Measurements from ENCODE around the gene CSF3.

CSF3 gene, protein sequence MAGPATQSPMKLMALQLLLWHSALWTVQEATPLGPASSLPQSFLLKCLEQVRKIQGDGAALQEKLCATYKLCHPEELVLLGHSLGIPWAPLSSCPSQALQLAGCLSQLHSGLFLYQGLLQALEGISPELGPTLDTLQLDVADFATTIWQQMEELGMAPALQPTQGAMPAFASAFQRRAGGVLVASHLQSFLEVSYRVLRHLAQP

DNA sequence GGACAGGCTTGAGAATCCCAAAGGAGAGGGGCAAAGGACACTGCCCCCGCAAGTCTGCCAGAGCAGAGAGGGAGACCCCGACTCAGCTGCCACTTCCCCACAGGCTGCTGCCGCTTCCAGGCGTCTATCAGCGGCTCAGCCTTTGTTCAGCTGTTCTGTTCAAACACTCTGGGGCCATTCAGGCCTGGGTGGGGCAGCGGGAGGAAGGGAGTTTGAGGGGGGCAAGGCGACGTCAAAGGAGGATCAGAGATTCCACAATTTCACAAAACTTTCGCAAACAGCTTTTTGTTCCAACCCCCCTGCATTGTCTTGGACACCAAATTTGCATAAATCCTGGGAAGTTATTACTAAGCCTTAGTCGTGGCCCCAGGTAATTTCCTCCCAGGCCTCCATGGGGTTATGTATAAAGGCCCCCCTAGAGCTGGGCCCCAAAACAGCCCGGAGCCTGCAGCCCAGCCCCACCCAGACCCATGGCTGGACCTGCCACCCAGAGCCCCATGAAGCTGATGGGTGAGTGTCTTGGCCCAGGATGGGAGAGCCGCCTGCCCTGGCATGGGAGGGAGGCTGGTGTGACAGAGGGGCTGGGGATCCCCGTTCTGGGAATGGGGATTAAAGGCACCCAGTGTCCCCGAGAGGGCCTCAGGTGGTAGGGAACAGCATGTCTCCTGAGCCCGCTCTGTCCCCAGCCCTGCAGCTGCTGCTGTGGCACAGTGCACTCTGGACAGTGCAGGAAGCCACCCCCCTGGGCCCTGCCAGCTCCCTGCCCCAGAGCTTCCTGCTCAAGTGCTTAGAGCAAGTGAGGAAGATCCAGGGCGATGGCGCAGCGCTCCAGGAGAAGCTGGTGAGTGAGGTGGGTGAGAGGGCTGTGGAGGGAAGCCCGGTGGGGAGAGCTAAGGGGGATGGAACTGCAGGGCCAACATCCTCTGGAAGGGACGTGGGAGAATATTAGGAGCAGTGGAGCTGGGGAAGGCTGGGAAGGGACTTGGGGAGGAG lies at the start of gene CSF3:
Gene CSF3 (plus strand): TSS at position 436 of the 993 bp plus-strand sequence. CDS start 35 bp downstream, at position 471.
- Histone ChIP-seq H3K9me3 (ENCODE audit: control insufficient read depth, insufficient read depth, low read length) (no peaks in the 10 kb centered on the region), H3K27ac (ENCODE audit: low read depth, low read length) (no peak within 1 kb of the TSS), H3K27me3 (ENCODE audit: control insufficient read depth, insufficient read depth, low read length) (no peaks in the 10 kb centered on the region), H3K4me3 (ENCODE audit: low read depth, low read length) (no peak within 1 kb of the TSS), H3K4me1 (ENCODE audit: control insufficient read depth, insufficient read depth, low read length) (peaks cover 15% of the 10 kb centered on the region), H3K9ac (ENCODE audit: low read depth, low read length) (no peak within 1 kb of the TSS), H3K36me3 (ENCODE audit: control insufficient read depth, insufficient read depth, low read length) (peaks cover 11% of the 10 kb centered on the region)

DNA sequence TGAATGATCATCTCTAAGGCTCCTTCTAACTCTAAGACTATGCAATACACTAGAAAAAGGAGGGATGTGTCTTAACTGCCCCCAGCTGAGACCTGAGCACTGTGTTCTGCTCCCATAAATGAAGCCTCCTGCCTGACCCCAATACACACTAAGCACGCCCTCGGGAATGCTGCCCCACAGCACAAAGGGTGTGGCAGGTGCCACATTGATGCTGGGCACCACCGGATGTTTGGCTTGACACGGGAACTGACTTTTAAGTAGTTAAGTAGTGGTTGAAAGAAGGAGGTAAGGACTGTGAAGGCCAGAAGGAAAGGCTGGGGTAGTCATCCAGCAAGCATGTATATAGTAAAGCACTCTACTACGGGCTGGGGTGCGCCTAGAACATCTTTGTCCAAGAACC lies 48.5 kb upstream of the CSF3 start:
- H3K27me3 ChIP-seq (ENCODE audit: control insufficient read depth, insufficient read depth, low read length), result no peaks in the 10 kb centered on the region; the same call in 1 of the 2 replicates

DNA sequence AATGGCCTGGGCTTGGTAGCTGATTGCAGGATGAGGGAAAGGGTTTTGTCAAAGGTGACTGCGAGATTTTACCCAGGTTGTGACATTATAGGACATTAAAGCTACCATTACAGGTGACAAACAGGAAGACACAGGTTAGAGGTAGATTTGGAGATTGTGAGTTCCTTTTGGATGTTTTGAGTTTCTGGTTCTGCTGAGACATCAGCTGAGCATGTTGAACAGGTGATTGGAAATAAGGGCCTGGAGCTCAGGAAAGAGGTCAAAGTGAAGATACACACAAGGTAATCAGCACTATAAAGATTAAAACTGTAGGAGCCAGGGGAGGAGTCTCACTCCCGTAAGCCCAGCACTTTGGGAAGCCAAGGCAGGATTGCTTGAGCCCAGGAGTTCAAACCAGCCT lies 46.5 kb upstream of the CSF3 start:
- no peaks in the 10 kb centered on the region; the same call in 1 of the 2 replicates for H3K27me3 ChIP-seq (ENCODE audit: control insufficient read depth, insufficient read depth, low read length)
- H3K36me3 ChIP-seq (ENCODE audit: control insufficient read depth, insufficient read depth, low read length), result no peaks in the 10 kb centered on the region
- no peaks in the 10 kb centered on the region for H3K9me3 ChIP-seq (ENCODE audit: control insufficient read depth, insufficient read depth, low read length)
- H3K4me1 ChIP-seq (ENCODE audit: control insufficient read depth, insufficient read depth, low read length), result no peaks in the 10 kb centered on the region
- no peak overlapping the region for H3K27ac ChIP-seq (ENCODE audit: low read depth, low read length)
- no peak overlapping the region for H3K9ac ChIP-seq (ENCODE audit: low read depth, low read length)
- H3K4me3 ChIP-seq (ENCODE audit: low read depth, low read length), result no peak overlapping the region

More for the DNA sequence above, 48.5 kb upstream of the CSF3 start:
- H3K9me3 ChIP-seq (ENCODE audit: control insufficient read depth, insufficient read depth, low read length), result no peaks in the 10 kb centered on the region
- H3K27ac ChIP-seq (ENCODE audit: low read depth, low read length), result no peak overlapping the region
- no peaks in the 10 kb centered on the region for H3K4me1 ChIP-seq (ENCODE audit: control insufficient read depth, insufficient read depth, low read length)
- H3K9ac ChIP-seq (ENCODE audit: low read depth, low read length), result no peak overlapping the region
- no peaks in the 10 kb centered on the region for H3K36me3 ChIP-seq (ENCODE audit: control insufficient read depth, insufficient read depth, low read length)
- no peak overlapping the region for H3K4me3 ChIP-seq (ENCODE audit: low read depth, low read length)

DNA sequence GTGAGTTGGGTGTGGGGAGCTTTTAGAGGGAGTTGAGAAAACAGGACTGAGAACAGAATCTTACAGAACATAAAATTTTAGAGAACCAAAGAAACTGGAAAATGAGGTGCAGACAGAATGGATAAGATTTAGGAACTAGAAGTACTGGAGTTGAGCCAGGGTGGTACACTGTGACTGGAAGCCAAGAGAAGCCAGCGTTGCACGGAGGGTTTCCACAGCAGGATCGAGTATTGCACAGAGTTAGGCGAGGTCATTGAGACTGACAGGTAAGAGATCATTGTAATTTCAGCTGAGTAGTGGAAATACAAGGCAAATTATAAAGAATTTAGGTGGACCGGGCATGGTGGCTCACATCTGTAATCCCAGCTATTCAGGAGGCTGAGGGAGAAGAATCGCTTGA lies 45.9 kb upstream of the CSF3 start:
- Histone ChIP-seq H3K9ac (ENCODE audit: low read depth, low read length) (no peak overlapping the region), H3K4me3 (ENCODE audit: low read depth, low read length) (no peak overlapping the region), H3K27me3 (ENCODE audit: control insufficient read depth, insufficient read depth, low read length) (no peaks in the 10 kb centered on the region; the same call in 1 of the 2 replicates), H3K36me3 (ENCODE audit: control insufficient read depth, insufficient read depth, low read length) (no peaks in the 10 kb centered on the region), H3K27ac (ENCODE audit: low read depth, low read length) (no peak overlapping the region), H3K4me1 (ENCODE audit: control insufficient read depth, insufficient read depth, low read length) (no peaks in the 10 kb centered on the region), H3K9me3 (ENCODE audit: control insufficient read depth, insufficient read depth, low read length) (no peaks in the 10 kb centered on the region)

DNA sequence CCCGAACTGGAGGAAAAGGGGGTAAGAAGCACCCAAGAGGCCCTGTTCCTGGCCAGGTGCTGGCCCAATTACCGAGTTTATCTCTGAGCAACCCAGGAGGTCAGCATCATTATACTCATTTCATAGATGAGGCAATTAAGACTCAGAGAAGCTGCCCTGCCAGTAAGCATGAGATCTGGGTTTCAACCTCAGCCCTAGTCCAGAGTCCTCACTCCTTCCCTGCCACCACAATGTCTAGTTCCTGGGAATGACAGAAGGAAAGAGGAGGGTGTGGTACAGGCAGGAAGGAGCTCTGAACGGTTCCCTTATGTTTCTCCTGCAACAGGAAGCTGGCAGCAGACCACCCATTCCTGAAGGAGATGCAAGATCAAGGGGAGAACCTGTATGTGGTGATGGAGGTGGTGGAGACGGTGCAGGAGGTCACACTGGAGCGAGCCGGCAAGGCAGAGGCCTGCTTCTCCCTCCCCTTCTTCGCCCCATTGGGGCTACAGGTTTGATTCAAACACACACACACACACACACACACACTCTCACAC lies 45.0 kb upstream of the CSF3 start:
- Histone ChIP-seq H3K9ac (ENCODE audit: low read depth, low read length) (no peak overlapping the region), H3K4me1 (ENCODE audit: control insufficient read depth, insufficient read depth, low read length) (no peaks in the 10 kb centered on the region), H3K9me3 (ENCODE audit: control insufficient read depth, insufficient read depth, low read length) (no peaks in the 10 kb centered on the region), H3K4me3 (ENCODE audit: low read depth, low read length) (no peak overlapping the region), H3K36me3 (ENCODE audit: control insufficient read depth, insufficient read depth, low read length) (no peaks in the 10 kb centered on the region), H3K27ac (ENCODE audit: low read depth, low read length) (no peak overlapping the region), H3K27me3 (ENCODE audit: control insufficient read depth, insufficient read depth, low read length) (no peaks in the 10 kb centered on the region; the same call in 1 of the 2 replicates)

DNA sequence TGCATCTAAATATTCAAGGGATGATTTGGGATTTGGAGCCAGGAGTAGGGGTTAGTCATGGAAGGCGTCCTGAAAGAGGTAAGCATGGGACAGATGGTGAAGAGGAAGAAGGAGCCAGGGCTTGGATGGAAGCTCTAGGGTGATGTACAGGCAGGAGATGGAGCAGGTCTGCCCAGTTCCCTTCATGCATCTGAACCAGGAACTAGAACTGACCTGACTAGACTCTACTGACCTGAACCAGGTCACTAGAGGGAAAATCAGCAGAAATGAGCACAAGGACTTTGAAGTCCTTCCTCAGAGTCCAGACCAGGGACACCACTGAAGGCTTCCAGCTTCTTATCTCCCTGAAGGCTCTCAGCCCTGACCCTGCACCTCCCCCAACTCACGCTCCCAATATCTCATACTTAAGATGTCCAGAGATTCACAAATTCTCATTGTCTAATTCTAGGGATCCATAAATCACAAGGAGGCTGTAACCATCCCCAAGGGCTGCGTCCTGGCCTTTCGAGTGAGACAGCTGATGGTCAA lies 44.1 kb upstream of the CSF3 start:
- Histone ChIP-seq H3K9me3 (ENCODE audit: control insufficient read depth, insufficient read depth, low read length) (no peaks in the 10 kb centered on the region), H3K4me1 (ENCODE audit: control insufficient read depth, insufficient read depth, low read length) (no peaks in the 10 kb centered on the region), H3K27me3 (ENCODE audit: control insufficient read depth, insufficient read depth, low read length) (no peaks in the 10 kb centered on the region; the same call in 1 of the 2 replicates), H3K9ac (ENCODE audit: low read depth, low read length) (no peak overlapping the region), H3K27ac (ENCODE audit: low read depth, low read length) (no peak overlapping the region), H3K36me3 (ENCODE audit: control insufficient read depth, insufficient read depth, low read length) (no peaks in the 10 kb centered on the region), H3K4me3 (ENCODE audit: low read depth, low read length) (no peak overlapping the region)

DNA sequence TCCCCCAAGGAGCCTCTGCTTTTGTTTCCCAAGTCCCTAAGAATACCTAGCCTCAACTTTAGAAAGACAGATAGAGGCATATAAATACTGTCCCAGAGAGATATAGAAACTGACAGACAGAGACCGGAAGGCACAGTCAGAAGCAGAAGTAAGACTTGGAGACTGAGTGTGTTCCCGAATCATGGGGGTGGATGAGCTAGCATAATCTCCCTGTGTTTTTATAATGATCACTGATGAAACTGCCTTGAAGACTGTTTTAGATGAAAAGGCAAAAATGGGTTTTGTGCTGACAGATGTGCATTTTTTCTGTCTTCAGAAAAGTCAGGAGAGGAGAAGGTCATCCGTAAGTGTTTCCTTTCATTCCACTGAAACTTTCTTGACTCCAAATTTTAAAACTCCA lies 43.0 kb upstream of the CSF3 start:
- H3K9ac ChIP-seq (ENCODE audit: low read depth, low read length), result no peak overlapping the region
- H3K36me3 ChIP-seq (ENCODE audit: control insufficient read depth, insufficient read depth, low read length), result no peaks in the 10 kb centered on the region
- H3K27me3 ChIP-seq (ENCODE audit: control insufficient read depth, insufficient read depth, low read length), result no peaks in the 10 kb centered on the region; the same call in 1 of the 2 replicates
- no peak overlapping the region for H3K4me3 ChIP-seq (ENCODE audit: low read depth, low read length)
- no peak overlapping the region for H3K27ac ChIP-seq (ENCODE audit: low read depth, low read length)
- H3K9me3 ChIP-seq (ENCODE audit: control insufficient read depth, insufficient read depth, low read length), result no peaks in the 10 kb centered on the region
- H3K4me1 ChIP-seq (ENCODE audit: control insufficient read depth, insufficient read depth, low read length), result no peaks in the 10 kb centered on the region

DNA sequence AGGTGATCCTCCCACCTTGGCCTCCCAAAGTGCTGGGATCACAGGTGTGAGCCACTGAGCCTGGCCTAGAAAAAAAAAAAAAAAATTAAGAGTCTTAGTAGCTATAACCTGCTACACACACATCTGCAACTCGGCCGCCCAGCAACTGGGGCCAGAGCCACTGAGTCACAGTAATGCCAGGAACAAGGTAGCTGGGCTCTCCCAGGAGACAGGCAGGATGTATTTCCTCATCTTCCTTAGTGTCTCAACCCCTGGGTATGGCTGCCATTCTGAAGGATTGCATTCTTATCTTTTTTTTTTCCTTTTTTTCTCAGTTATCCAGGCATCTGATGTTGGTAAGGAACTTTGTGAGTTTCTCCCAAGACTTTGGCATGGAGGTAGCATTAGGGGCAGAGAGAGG lies 41.7 kb upstream of the CSF3 start:
- Histone ChIP-seq H3K4me1 (ENCODE audit: control insufficient read depth, insufficient read depth, low read length) (no peaks in the 10 kb centered on the region), H3K27ac (ENCODE audit: low read depth, low read length) (no peak overlapping the region), H3K4me3 (ENCODE audit: low read depth, low read length) (no peak overlapping the region), H3K9me3 (ENCODE audit: control insufficient read depth, insufficient read depth, low read length) (no peaks in the 10 kb centered on the region), H3K36me3 (ENCODE audit: control insufficient read depth, insufficient read depth, low read length) (no peaks in the 10 kb centered on the region), H3K27me3 (ENCODE audit: control insufficient read depth, insufficient read depth, low read length) (no peaks in the 10 kb centered on the region; the same call in 1 of the 2 replicates), H3K9ac (ENCODE audit: low read depth, low read length) (no peak overlapping the region)

DNA sequence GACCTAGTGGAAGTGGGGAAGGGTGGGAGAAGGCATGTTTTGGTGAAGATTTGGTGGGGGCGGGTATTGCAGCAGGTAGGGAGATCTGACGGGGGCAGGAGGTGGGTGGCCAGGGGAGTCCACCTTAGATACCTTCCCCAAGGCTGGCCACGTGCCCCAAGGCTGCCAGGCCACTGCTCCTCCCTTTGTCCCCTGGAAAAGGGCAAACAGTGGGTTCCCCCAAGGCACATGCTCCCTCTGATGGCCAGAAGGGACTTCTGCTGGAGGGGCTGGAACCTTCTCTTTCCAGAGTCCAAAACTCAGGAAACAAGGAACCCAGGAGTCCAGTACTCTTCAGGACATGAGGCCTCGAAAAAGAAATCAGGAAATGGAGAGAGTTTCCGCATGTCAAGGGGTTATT lies 40.8 kb upstream of the CSF3 start:
- Histone ChIP-seq H3K4me1 (ENCODE audit: control insufficient read depth, insufficient read depth, low read length) (peaks cover 6% of the 10 kb centered on the region), H3K9ac (ENCODE audit: low read depth, low read length) (no peak overlapping the region)

DNA sequence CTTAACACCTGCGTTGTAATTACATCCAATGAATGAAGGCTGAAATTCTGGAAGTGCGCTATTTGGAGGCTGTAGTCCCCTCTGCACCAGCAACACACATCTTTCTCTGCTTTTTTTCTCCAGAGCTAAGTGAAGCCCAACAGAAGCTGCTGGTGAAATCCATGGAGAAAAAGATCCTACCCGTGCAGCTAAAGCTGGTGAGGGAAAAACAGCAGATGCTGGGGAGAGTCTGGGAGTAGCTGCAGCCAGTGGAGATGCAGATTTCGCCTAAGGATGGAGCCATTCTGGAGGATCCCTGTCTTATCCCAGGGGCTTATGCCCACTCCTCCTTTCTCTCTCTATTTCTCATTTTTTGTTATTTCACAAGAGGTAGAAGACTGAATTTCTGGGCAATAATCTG lies 39.4 kb upstream of the CSF3 start:
- no peaks in the 10 kb centered on the region for H3K36me3 ChIP-seq (ENCODE audit: control insufficient read depth, insufficient read depth, low read length)
- H3K4me3 ChIP-seq (ENCODE audit: low read depth, low read length), result no peak overlapping the region
- peaks cover 10% of the 10 kb centered on the region for H3K4me1 ChIP-seq (ENCODE audit: control insufficient read depth, insufficient read depth, low read length)
- no peaks in the 10 kb centered on the region for H3K9me3 ChIP-seq (ENCODE audit: control insufficient read depth, insufficient read depth, low read length)
- H3K27ac ChIP-seq (ENCODE audit: low read depth, low read length), result no peak overlapping the region
- H3K9ac ChIP-seq (ENCODE audit: low read depth, low read length), result no peak overlapping the region
- no peaks in the 10 kb centered on the region for H3K27me3 ChIP-seq (ENCODE audit: control insufficient read depth, insufficient read depth, low read length)

More for the DNA sequence above, 40.8 kb upstream of the CSF3 start:
- H3K27me3 ChIP-seq (ENCODE audit: control insufficient read depth, insufficient read depth, low read length), result no peaks in the 10 kb centered on the region; the same call in 1 of the 2 replicates
- no peaks in the 10 kb centered on the region for H3K9me3 ChIP-seq (ENCODE audit: control insufficient read depth, insufficient read depth, low read length)
- no peaks in the 10 kb centered on the region for H3K36me3 ChIP-seq (ENCODE audit: control insufficient read depth, insufficient read depth, low read length)
- H3K4me3 ChIP-seq (ENCODE audit: low read depth, low read length), result no peak overlapping the region
- H3K27ac ChIP-seq (ENCODE audit: low read depth, low read length), result no peak overlapping the region
